Stimulated activated naive CD8-positive, alpha-beta T cell treated with anti-CD3 and anti-CD28 coated beads, Interleukin-15, amount 100 ng/mL, for 72 hours (primary cell): ENCODE data around the gene RBP2.

Source experiments
- ATAC-seq: fragments of 150-1000 bp; cut with Tn5 transposase; 2 replicates; pipeline ENCODE4 v1.10.0; 2021; ENCODE audit warnings: mild to moderate bottlenecking, moderate library complexity
- DNase-seq, 2 donors: peaks; one replicate each; pipeline ENCODE4 v3.0.0; 2021 to 2022
- H3K27ac Mint-ChIP-seq, 2 donors: one replicate each; pipeline ENCODE4 v1.8.0; 2022; ENCODE audit warnings: mild to moderate bottlenecking in 2 of 2, mixed read lengths in 2 of 2, moderate library complexity in 2 of 2
- H3K27me3 Mint-ChIP-seq: one replicate; pipeline ENCODE4 v1.8.0; 2022; ENCODE audit warnings: mixed read lengths
- H3K4me1 Mint-ChIP-seq: one replicate; pipeline ENCODE4 v1.8.0; 2022; ENCODE audit warnings: mild to moderate bottlenecking, mixed read lengths
- H3K4me3 Mint-ChIP-seq, 2 donors: one replicate each; pipeline ENCODE4 v1.8.0; 2022; ENCODE audit warnings: mild to moderate bottlenecking in 2 of 2, mixed read lengths in 2 of 2, moderate library complexity in 1 of 2
- H3K9me3 Mint-ChIP-seq, 2 donors: one replicate each; pipeline ENCODE4 v1.8.0; 2022; ENCODE audit warnings: mixed read lengths in 2 of 2

The RBP2 gene

DNA sequence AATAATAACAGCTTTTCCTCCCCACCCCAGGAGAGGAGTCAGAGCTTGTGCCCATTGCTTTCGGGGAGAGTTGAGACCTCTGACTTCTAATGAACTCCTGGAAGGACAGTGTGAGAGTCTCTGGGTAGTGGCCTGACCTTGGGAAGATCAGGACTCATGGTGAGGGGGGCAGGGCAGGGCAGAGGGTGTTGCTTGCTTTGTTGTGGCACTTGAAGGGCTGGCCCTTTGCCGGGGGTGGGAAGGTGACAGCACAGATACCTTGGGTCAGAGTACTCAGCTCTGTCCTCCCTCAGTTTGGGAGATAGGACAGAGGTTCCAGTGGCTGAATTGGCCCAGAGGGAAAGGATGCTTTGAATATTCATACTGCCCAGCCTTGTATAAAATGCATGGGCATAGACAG lies 15.8 kb downstream of the RBP2 start:
- Mint-ChIP-seq H3K4me3 (no peak overlapping the region), H3K27ac (peak overlapping the region in 1 of 2 donors; percentile 56), H3K9me3 (no peaks in the 10 kb centered on the region), H3K27me3 (no peaks in the 10 kb centered on the region), H3K4me1 (no peaks in the 10 kb centered on the region)
- DNase-seq (no peak), ATAC-seq (no peak)

- ATAC-seq (no peak), DNase-seq (no peak)
- peak overlapping the region in 1 of 2 donors; percentile 65 for H3K27ac Mint-ChIP-seq
- H3K4me3 Mint-ChIP-seq: no peak overlapping the region
- no peaks in the 10 kb centered on the region for H3K9me3 Mint-ChIP-seq
- no peaks in the 10 kb centered on the region for H3K27me3 Mint-ChIP-seq
- no peaks in the 10 kb centered on the region for H3K4me1 Mint-ChIP-seq
Measured at GRCh38 chr3:139460076-139460475, 16.2 kb downstream of the RBP2 start.

DNA sequence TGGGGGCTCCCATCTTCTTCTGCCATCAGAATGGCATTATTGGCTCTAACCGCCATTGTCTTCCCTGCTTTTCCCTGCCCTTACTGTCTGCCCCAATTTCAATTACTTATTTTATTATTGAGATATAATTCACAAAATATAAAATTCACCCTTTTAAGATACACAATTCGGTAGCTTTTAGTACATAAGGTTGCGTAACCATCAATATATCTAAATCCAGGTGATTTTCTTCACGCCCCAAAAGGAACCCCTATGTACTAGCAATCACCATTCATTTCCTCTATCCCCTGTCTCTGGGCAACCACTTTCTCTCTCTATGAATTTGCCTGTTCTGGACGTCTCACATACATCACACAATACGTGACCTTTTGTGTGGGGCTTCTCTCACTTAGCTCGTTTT lies 18.0 kb downstream of the RBP2 start:
- DNase-seq (no peak), ATAC-seq (no peak)
- no peaks in the 10 kb centered on the region for H3K27me3 Mint-ChIP-seq
- no peak overlapping the region for H3K4me3 Mint-ChIP-seq
- no peak overlapping the region for H3K27ac Mint-ChIP-seq
- H3K4me1 Mint-ChIP-seq: no peaks in the 10 kb centered on the region
- no peaks in the 10 kb centered on the region for H3K9me3 Mint-ChIP-seq

GRCh38 chr3:139457066-139457465 lies 19.2 kb downstream of the RBP2 start:
- no peaks in the 10 kb centered on the region for H3K9me3 Mint-ChIP-seq
- no peak for ATAC-seq
- H3K4me1 Mint-ChIP-seq: no peaks in the 10 kb centered on the region
- no peak overlapping the region for H3K27ac Mint-ChIP-seq
- no peak for DNase-seq
- H3K27me3 Mint-ChIP-seq: no peaks in the 10 kb centered on the region
- H3K4me3 Mint-ChIP-seq: no peak overlapping the region

- Mint-ChIP-seq H3K27ac (no peak overlapping the region), H3K4me3 (no peak overlapping the region), H3K27me3 (no peaks in the 10 kb centered on the region), H3K4me1 (no peaks in the 10 kb centered on the region), H3K9me3 (no peaks in the 10 kb centered on the region)
- no peak for ATAC-seq
- DNase-seq: no peak
Measured at GRCh38 chr3:139456386-139456785, 19.9 kb downstream of the RBP2 start.

- Mint-ChIP-seq H3K27me3 (no peaks in the 10 kb centered on the region), H3K27ac (no peak overlapping the region)
- ATAC-seq: peak; percentile 53
Measured at GRCh38 chr3:139455855-139456254, 20.5 kb downstream of the RBP2 start.

DNA sequence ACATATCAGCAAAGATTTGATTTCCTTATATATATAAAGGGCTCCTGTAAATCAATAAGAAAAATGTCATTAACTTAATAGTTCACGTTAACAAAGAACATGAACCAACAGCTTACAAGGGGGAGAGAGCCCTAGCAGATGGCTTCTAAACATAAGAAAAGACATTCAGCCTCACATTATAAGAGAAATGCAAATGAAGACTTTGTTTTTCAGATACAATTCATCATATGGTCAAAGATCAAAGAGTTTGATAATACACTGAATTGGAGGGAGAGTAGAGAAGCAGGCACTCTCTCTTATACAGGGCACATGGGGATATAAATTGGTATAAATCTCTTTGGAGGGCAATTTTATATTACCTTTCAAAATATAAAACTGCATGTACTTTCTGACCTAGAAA lies 21.1 kb downstream of the RBP2 start:
- DNase-seq (no peak), ATAC-seq (no peak)
- Mint-ChIP-seq H3K4me1 (no peaks in the 10 kb centered on the region), H3K9me3 (no peaks in the 10 kb centered on the region), H3K4me3 (no peak overlapping the region), H3K27me3 (no peaks in the 10 kb centered on the region), H3K27ac (no peak overlapping the region)

More at GRCh38 chr3:139455855-139456254, 20.5 kb downstream of the RBP2 start:
- no peak overlapping the region for H3K4me3 Mint-ChIP-seq
- H3K9me3 Mint-ChIP-seq: no peaks in the 10 kb centered on the region
- H3K4me1 Mint-ChIP-seq: no peaks in the 10 kb centered on the region
- DNase-seq: no peak

DNA sequence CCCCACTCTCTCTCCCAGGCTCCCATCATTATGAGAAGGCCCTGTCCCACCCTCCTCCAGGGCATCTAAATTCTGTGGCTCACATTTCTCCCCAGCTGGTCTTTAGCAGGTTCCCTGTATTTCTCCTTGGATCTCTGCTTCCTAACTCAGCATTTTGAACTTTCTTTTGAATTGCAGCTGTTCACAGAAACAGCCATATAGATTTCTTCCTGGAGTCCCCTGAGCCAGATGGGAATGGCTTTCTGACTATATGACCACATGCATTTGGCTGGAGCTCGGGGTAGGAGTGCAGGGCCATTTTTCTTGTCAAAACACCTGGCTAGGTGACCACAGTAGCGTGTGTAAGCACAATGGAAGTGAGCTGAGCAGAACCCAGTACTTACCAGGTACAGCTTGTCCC lies 22.0 kb downstream of the RBP2 start:
- H3K4me1 Mint-ChIP-seq: no peaks in the 10 kb centered on the region
- H3K27me3 Mint-ChIP-seq: no peaks in the 10 kb centered on the region
- no peak overlapping the region for H3K27ac Mint-ChIP-seq

GRCh38 chr3:139450159-139450558 lies 26.2 kb downstream of the RBP2 start:
- DNase-seq: no peak
- no peak for ATAC-seq
- no peaks in the 10 kb centered on the region for H3K4me1 Mint-ChIP-seq
- H3K27ac Mint-ChIP-seq: peak overlapping the region in 1 of 2 donors; percentile 12
- H3K27me3 Mint-ChIP-seq: no peaks in the 10 kb centered on the region
- no peak overlapping the region for H3K4me3 Mint-ChIP-seq
- H3K9me3 Mint-ChIP-seq: no peaks in the 10 kb centered on the region

More for the DNA sequence above, 22.0 kb downstream of the RBP2 start:
- no peaks in the 10 kb centered on the region for H3K9me3 Mint-ChIP-seq
- no peak for ATAC-seq
- no peak overlapping the region for H3K4me3 Mint-ChIP-seq
- no peak for DNase-seq

DNA sequence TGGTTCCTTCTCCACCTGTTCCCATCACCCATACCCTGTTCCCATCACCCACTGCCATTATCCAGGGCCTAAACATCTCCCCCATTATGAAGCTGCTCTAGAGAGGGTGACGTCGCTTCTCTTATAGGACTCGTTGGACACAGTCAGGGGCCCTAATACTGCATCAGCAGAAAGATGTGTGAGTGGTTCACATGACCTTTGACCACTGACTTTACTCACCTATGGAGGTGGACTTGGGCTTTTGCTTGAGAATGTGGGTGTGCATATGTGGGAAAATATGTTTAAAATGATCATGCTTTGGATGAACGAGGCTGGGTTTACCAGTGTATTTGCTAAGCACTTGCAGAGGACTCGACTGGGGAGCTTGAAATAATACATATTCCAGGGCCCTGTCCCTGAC lies 26.8 kb downstream of the RBP2 start:
- Mint-ChIP-seq H3K9me3 (no peaks in the 10 kb centered on the region), H3K4me1 (no peaks in the 10 kb centered on the region), H3K27me3 (no peaks in the 10 kb centered on the region), H3K27ac (no peak overlapping the region), H3K4me3 (no peak overlapping the region)
- DNase-seq (no peak), ATAC-seq (no peak)

DNA sequence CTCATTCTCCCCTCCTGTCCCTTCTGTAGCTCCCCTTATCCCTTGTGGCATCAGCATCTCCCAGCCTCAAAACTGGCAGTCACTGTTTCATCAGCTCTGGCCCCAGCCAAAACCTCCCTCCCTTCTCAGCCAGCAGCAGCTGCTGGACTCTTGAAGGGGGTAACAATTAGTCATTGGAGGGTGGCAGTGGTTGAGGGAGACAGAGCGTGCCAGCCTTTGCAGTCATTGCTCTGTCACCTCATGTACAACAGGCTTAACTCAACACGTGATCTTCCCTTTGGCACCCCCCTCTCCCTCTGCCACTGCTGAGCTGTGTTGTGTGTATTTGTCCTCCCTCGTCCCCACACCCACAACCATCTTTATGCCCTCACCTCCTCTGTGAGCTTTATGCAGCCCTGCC lies 28.2 kb downstream of the RBP2 start:
- H3K9me3 Mint-ChIP-seq: no peaks in the 10 kb centered on the region
- ATAC-seq: no peak
- no peaks in the 10 kb centered on the region for H3K4me1 Mint-ChIP-seq
- H3K27ac Mint-ChIP-seq: no peak overlapping the region
- no peak for DNase-seq
- H3K4me3 Mint-ChIP-seq: no peak overlapping the region
- H3K27me3 Mint-ChIP-seq: no peaks in the 10 kb centered on the region

DNA sequence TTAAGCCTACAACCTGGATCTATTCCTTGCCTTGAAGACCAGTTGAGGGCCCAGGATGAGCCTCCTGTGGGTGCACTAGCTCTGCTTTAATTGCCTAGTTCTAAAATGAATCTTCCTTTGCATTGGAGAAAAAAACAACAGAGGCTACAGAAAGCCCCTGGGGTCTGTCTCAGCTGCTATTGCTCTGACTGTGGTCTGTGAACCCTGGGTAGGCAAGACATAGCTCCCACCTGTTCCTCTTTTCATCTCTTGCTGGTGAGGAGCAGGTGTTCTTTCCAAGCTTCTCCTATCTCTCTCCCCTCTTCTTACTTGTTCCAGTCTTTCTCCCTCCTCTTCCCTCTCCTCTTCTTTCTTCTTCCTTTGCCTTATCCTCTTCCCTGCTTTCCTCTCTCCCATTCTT lies 28.8 kb downstream of the RBP2 start:
- Mint-ChIP-seq H3K27ac (no peak overlapping the region), H3K27me3 (no peaks in the 10 kb centered on the region), H3K9me3 (no peaks in the 10 kb centered on the region), H3K4me3 (no peak overlapping the region), H3K4me1 (no peaks in the 10 kb centered on the region)
- no peak for ATAC-seq
- no peak for DNase-seq

- H3K4me3 Mint-ChIP-seq: no peak overlapping the region
- H3K27ac Mint-ChIP-seq: no peak overlapping the region
- H3K9me3 Mint-ChIP-seq: no peaks in the 10 kb centered on the region
- ATAC-seq (no peak), DNase-seq (no peak)
- no peaks in the 10 kb centered on the region for H3K27me3 Mint-ChIP-seq
- H3K4me1 Mint-ChIP-seq: no peaks in the 10 kb centered on the region
Measured at GRCh38 chr3:139444446-139444845, 31.9 kb downstream of the RBP2 start.

DNA sequence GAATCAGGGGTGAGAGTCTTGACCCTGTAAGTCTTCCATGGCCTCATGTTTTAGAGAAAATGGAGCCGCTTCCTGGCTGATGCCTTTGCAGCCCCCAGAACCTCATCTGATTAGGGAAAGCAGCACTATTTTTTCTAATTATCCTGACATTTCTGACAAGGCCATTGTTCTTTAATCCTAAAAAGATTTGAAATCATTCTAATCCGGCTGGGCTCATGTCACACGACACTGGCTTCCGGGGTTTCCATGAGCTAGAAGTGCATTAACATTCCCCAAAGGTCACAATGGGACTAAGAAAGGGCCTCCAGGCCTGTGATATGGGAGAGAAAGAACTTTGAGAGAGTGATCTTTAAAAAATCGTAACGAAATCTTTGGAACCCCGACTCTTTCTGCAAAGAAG lies 33.1 kb downstream of the RBP2 start:
- no peaks in the 10 kb centered on the region for H3K27me3 Mint-ChIP-seq
- DNase-seq (no peak), ATAC-seq (no peak)
- no peaks in the 10 kb centered on the region for H3K4me1 Mint-ChIP-seq
- no peak overlapping the region for H3K27ac Mint-ChIP-seq
- no peaks in the 10 kb centered on the region for H3K9me3 Mint-ChIP-seq
- H3K4me3 Mint-ChIP-seq: no peak overlapping the region

DNA sequence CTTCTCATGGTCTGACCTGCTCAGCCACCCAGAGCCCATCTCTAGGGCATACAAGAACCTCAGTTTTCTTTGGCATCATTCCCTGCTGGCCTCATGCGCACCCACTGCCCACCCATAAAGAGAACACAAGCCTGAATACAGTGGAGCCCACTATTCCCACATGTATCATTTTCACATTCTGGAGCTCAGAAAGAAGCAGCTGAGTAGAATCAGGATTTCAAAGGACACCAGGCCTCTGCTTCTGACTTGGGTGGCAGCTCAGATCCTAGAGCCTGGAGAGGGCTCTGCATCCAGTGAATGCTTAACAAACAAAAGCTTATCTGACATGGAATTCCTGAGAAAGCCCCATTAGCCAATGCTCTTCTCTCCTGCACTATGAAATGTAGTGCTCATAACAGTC lies 34.7 kb downstream of the RBP2 start:
- Mint-ChIP-seq H3K4me3 (no peak overlapping the region), H3K4me1 (no peaks in the 10 kb centered on the region), H3K9me3 (no peaks in the 10 kb centered on the region), H3K27me3 (no peaks in the 10 kb centered on the region), H3K27ac (no peak overlapping the region)
- DNase-seq (no peak), ATAC-seq (no peak)

DNA sequence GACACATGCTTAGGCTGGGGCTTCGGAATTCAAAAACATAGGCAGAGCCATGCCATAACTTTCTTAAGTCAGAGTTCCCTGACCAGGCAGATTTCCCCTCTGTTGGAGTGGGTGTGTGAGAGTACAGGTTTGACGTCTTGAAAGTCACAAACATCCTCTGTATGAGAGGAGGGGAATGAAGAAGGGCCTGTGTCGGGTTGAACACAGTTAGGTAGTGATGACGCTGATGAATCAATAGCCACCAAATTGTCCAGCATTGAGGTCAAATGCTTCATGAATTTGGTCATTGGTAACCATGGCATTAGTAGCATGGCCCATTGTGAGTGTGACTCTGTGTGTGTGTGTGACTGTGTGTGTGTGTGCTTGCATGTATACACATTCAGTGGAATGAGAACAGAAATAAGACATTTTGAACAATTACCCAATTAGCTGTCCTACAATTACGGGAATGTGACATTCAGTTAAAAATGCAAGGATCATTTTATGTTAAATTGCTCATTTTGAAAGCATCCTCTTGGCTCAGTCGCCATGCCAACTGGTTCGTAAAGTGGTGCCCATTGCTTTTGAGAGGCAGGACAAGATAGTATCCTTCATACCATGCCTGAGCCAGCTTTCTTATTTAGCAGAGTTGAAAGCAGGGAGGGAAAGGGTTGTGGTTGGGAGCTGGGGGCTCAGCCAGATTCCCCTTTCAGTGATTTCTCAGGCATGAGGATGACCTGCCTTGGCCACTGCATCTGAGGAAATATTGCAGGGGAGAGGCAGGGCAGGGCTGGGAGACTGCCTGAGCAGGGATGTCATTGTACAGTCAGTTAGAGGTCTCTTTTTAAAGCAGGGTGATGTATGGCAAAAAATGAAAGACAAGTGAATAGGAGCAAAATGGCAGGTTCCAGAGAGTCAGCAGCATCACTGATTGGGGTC lies 35.4 kb downstream of the RBP2 start:
- Mint-ChIP-seq H3K4me3 (no peak overlapping the region), H3K9me3 (no peaks in the 10 kb centered on the region), H3K27me3 (no peaks in the 10 kb centered on the region), H3K4me1 (no peaks in the 10 kb centered on the region), H3K27ac (no peak overlapping the region)
- DNase-seq: no peak
- no peak for ATAC-seq

GRCh38 chr3:139439278-139439677 lies 37.0 kb downstream of the RBP2 start:
- DNase-seq (no peak), ATAC-seq (no peak)
- Mint-ChIP-seq H3K4me1 (no peaks in the 10 kb centered on the region), H3K9me3 (no peaks in the 10 kb centered on the region), H3K4me3 (no peak overlapping the region), H3K27ac (no peak overlapping the region), H3K27me3 (no peaks in the 10 kb centered on the region)
